HCT116 (cell line): ENCODE data around the gene WNK2. TPM values are rescaled to one million over a fixed set of nuclear protein-coding genes. Genes with fewer than 3 reads are reported as not detected.

Experiments
- ATAC-seq: fragments of 200-7000 bp; cut with Tn5 transposase; 2 replicates; pipeline ENCODE4 v1.9.1; 2020; ENCODE audit warnings: mild to moderate bottlenecking, moderate library complexity
- BruUV-seq: library from RNA; stranded (reverse); fragments of 400-500 nt; replicated peaks from 2 replicates; lab custom pipeline; 2021; lab: Mats Ljungman, UMichigan
- CTCF ChIA-PET: fragments of 300-600 bp; sonication (Branson Sonifier 250); formaldehyde crosslinking; loops from one replicate; lab custom pipeline; 2021; ENCODE audit warnings: antibody characterized with exemption; lab: Charles Lee
- POLR2A ChIA-PET: fragments of 300-600, 350-600 bp; sonication (Branson Sonifier 250); formaldehyde crosslinking; loops from one replicate; lab custom pipeline; 2021; ENCODE audit warnings: antibody characterized with exemption; lab: Charles Lee
- RAD21 ChIA-PET, 2 experiments: fragments of 300-600 bp; sonication (Branson Sonifier 250); formaldehyde crosslinking; loops; one replicate each; lab custom pipeline; 2023; ENCODE audit warnings: low total read pairs in 2 of 2; ENCODE audit not compliant: uncharacterized antibody in 2 of 2, unreplicated experiment in 2 of 2, low non-redundant PET in 1 of 2; lab: Charles Lee
- DNase-seq: peaks from one replicate; pipeline ENCODE4 v3.0.0-alpha.2; 2010; ENCODE audit warnings: low read depth, low spot score
- H2AFZ ChIP-seq: fragments of 200-600 bp; shearing (Covaris generic), sonication (generic); 2 replicates; pipeline ENCODE4 v1.6.1; 2017; ENCODE audit warnings: low read depth, mixed run types, mixed read lengths, antibody characterized with exemption, low read length; ENCODE audit not compliant: poor library complexity, severe bottlenecking
- H3K27ac ChIP-seq: 2 replicates; pipeline ENCODE4 v1.5.1; 2012; ENCODE audit warnings: low read depth, low read length
- H3K27me3 ChIP-seq: fragments of 200-600 bp; sonication (generic); 2 replicates; pipeline ENCODE4 v1.6.1; 2016; ENCODE audit warnings: mixed run types, low read length, mixed read lengths; ENCODE audit not compliant: insufficient read depth
- H3K36me3 ChIP-seq, 2 experiments: fragments of 200-500 bp in 1 of 2; fragments of 200-600 bp in 1 of 2; sonication (Bioruptor generic) in 1 of 2; sonication (generic) in 1 of 2; 2 replicates each; pipeline versions ENCODE4 v1.5.1 to v1.6.1; 2014 to 2016; ENCODE audit warnings: low read length in 2 of 2, inconsistent platforms in 1 of 2, mixed read lengths in 1 of 2, mixed run types in 1 of 2; ENCODE audit not compliant: insufficient read depth in 2 of 2, control insufficient read depth in 1 of 2
- H3K4me1 ChIP-seq, 2 experiments: fragments of 200-600 bp in 1 of 2; sonication (generic) in 1 of 2; 2 replicates each; pipeline versions ENCODE4 v1.5.1 to v1.6.1; 2012 to 2017; ENCODE audit warnings: low read length in 2 of 2, inconsistent platforms in 1 of 2, mild to moderate bottlenecking in 1 of 2, mixed read lengths in 1 of 2, mixed run types in 1 of 2, moderate library complexity in 1 of 2; ENCODE audit not compliant: insufficient read depth in 2 of 2, control insufficient read depth in 1 of 2
- H3K4me2 ChIP-seq: fragments of 200-600 bp; sonication (generic); 2 replicates; pipeline ENCODE4 v1.6.1; 2017; ENCODE audit warnings: mixed run types, low read length, mixed read lengths
- H3K4me3 ChIP-seq, 2 experiments: fragments of 200-600 bp in 1 of 2; sonication (generic) in 1 of 2; replicated peaks in 1 of 2; 2 replicates each; pipeline ENCODE4 v1.5.1; 2011 to 2016; ENCODE audit warnings: low read length in 2 of 2, control low read depth in 1 of 2, low read depth in 1 of 2, mild to moderate bottlenecking in 1 of 2, mixed read lengths in 1 of 2, mixed run types in 1 of 2
- H3K79me2 ChIP-seq: fragments of 200-600 bp; sonication (generic); 2 replicates; pipeline ENCODE4 v1.6.1; 2017; ENCODE audit warnings: mild to moderate bottlenecking, mixed run types, low read length, moderate library complexity, mixed read lengths; ENCODE audit not compliant: insufficient read depth
- H3K9ac ChIP-seq: fragments of 200-600 bp; sonication (generic); 2 replicates; pipeline ENCODE4 v1.6.1; 2016; ENCODE audit warnings: low read length, mixed read lengths
- H3K9me2 ChIP-seq: fragments of 200-600 bp; sonication (generic), shearing (Covaris generic); 2 replicates; pipeline ENCODE4 v1.6.1; 2017; ENCODE audit warnings: mixed run types, mild to moderate bottlenecking, moderate library complexity; ENCODE audit not compliant: insufficient read depth
- H3K9me3 ChIP-seq, 2 experiments: fragments of 200-500 bp in 1 of 2; fragments of 200-600 bp in 1 of 2; sonication (Bioruptor generic) in 1 of 2; sonication (generic) in 1 of 2; 2 replicates each; pipeline ENCODE4 v1.6.1; 2014 to 2017; ENCODE audit warnings: low read length in 2 of 2, mixed read lengths in 2 of 2, inconsistent platforms in 1 of 2, low read depth in 1 of 2, mild to moderate bottlenecking in 1 of 2, mixed run types in 1 of 2, moderate library complexity in 1 of 2; ENCODE audit not compliant: control insufficient read depth in 1 of 2, insufficient read depth in 1 of 2
- H4K20me1 ChIP-seq: fragments of 200-600 bp; sonication (generic), shearing (Covaris generic); 2 replicates; pipeline ENCODE4 v1.6.1; 2017; ENCODE audit warnings: mixed run types, mild to moderate bottlenecking, moderate library complexity; ENCODE audit not compliant: insufficient read depth
- CTCF ChIP-seq, 3 experiments: fragments of 200-600 bp in 1 of 3; sonication (generic) in 1 of 3; IDR thresholded peaks in 2 of 3; conservative IDR thresholded peaks in 1 of 3; 2 replicates each; pipeline ENCODE4 v1.5.1; 2012 to 2017; ENCODE audit warnings: low read depth in 2 of 3, low read length in 2 of 3, antibody characterized with exemption in 1 of 3, borderline replicate concordance in 1 of 3, control low read depth in 1 of 3, mild to moderate bottlenecking in 1 of 3, mixed read lengths in 1 of 3, mixed run types in 1 of 3, moderate library complexity in 1 of 3; ENCODE audit not compliant: insufficient read depth in 1 of 3
- EGR1 ChIP-seq: IDR thresholded peaks from 2 replicates; pipeline ENCODE4 v1.6.1; 2012; ENCODE audit warnings: low read depth
- FOSL1 ChIP-seq: IDR thresholded peaks from 2 replicates; pipeline ENCODE4 v1.6.1; 2012; ENCODE audit warnings: low read depth
- JUND ChIP-seq: IDR thresholded peaks from 2 replicates; pipeline ENCODE4 v1.6.1; 2012
- POLR2AphosphoS5 ChIP-seq: IDR thresholded peaks from 2 replicates; pipeline ENCODE4 v1.6.1; 2011; ENCODE audit warnings: mild to moderate bottlenecking, low read depth, low read length, moderate library complexity
- SIN3A ChIP-seq: IDR thresholded peaks from 2 replicates; pipeline ENCODE4 v1.6.1; 2012; ENCODE audit warnings: low read depth
- SP1 ChIP-seq: IDR thresholded peaks from 2 replicates; pipeline ENCODE4 v1.6.1; 2012; ENCODE audit warnings: low read depth
- SRF ChIP-seq: IDR thresholded peaks from 2 replicates; pipeline ENCODE4 v1.6.1; 2012; ENCODE audit warnings: low read depth
- YY1 ChIP-seq: IDR thresholded peaks from 2 replicates; pipeline ENCODE4 v1.6.1; 2011; ENCODE audit warnings: low read length, low read depth, moderate library complexity, mild to moderate bottlenecking; ENCODE audit not compliant: insufficient replicate concordance; ENCODE audit errors: extremely low read depth
- ZFX ChIP-seq: fragments of 450-650 bp; IDR thresholded peaks from 2 replicates; pipeline ENCODE4 v1.6.1; 2017
- ZNF274 ChIP-seq: fragments of 200-500 bp; sonication (Bioruptor generic); IDR thresholded peaks from 2 replicates; pipeline ENCODE4 v1.6.1; 2014; ENCODE audit warnings: mild to moderate bottlenecking, low read depth, low read length, inconsistent platforms
- intact Hi-C: fragments of 100-400 bp; cut with micrococcal nuclease; formaldehyde crosslinking; loops from 2 replicates; pipeline ENCODE4 v1.10.0; 2022
- total RNA-seq: library from RNA; stranded (reverse); gene quantifications from one replicate; pipeline ENCODE4 v1.2.1, GENCODE V29; 2021; ENCODE audit not compliant: unreplicated experiment
- TF ChIP-seq, protein P1 (sequence below): IDR thresholded peaks from 2 replicates; pipeline ENCODE4 v1.6.1; 2011; ENCODE audit warnings: mild to moderate bottlenecking, low read length, moderate library complexity; ENCODE audit not compliant: insufficient replicate concordance; ENCODE audit errors: extremely low read depth
- TF ChIP-seq, protein P2 (sequence below): IDR thresholded peaks from 2 replicates; pipeline ENCODE4 v1.6.1; 2012; ENCODE audit warnings: low read depth

The WNK2 gene
- total RNA-seq, 1 experiment from 2014 or later, result 24.4 TPM

DNA sequence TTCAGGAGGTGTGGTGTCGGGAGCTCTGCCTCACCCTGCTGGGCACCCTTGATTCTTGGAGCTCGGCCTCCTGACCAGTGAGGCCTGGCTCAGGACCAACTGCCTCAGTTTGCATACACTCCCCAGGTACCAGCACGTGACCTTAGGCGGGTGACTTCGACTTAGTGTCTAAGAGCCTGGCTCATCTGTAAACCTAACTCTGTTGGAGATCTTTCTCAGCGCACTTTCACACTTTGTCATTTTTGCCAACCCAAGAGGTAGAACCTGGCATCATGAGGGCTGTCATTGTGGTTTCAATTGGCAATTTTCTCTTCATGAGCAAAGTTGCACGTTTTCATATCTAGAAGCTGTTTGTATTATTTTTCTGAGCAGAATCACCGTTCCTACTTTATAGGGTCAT, 13.4 kb upstream of the WNK2 start (continued):
- TF ChIP-seq, protein P1, sequence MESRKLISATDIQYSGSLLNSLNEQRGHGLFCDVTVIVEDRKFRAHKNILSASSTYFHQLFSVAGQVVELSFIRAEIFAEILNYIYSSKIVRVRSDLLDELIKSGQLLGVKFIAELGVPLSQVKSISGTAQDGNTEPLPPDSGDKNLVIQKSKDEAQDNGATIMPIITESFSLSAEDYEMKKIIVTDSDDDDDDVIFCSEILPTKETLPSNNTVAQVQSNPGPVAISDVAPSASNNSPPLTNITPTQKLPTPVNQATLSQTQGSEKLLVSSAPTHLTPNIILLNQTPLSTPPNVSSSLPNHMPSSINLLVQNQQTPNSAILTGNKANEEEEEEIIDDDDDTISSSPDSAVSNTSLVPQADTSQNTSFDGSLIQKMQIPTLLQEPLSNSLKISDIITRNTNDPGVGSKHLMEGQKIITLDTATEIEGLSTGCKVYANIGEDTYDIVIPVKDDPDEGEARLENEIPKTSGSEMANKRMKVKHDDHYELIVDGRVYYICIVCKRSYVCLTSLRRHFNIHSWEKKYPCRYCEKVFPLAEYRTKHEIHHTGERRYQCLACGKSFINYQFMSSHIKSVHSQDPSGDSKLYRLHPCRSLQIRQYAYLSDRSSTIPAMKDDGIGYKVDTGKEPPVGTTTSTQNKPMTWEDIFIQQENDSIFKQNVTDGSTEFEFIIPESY, result no peak
- TF ChIP-seq SRF (no peak), ZFX (no peak)

GRCh38 chr9:93171261-93171990, 12.5 kb upstream of the WNK2 start:
- Histone ChIP-seq H3K9ac (no peak overlapping the region), H3K79me2 (no peaks in the 10 kb centered on the region), H4K20me1 (no peaks in the 10 kb centered on the region), H3K9me3 (no peaks in the 10 kb centered on the region), H3K4me2 (no peak overlapping the region), H3K4me1 (peaks cover 0 to 4% of the 10 kb centered on the region in 2 experiments; a peak in 1 of 4 replicates), H2AFZ (no peak overlapping the region)
- RAD21 ChIA-PET, result no interaction called here
- intact Hi-C loops, result no loop called here
- TF ChIP-seq, protein P2, sequence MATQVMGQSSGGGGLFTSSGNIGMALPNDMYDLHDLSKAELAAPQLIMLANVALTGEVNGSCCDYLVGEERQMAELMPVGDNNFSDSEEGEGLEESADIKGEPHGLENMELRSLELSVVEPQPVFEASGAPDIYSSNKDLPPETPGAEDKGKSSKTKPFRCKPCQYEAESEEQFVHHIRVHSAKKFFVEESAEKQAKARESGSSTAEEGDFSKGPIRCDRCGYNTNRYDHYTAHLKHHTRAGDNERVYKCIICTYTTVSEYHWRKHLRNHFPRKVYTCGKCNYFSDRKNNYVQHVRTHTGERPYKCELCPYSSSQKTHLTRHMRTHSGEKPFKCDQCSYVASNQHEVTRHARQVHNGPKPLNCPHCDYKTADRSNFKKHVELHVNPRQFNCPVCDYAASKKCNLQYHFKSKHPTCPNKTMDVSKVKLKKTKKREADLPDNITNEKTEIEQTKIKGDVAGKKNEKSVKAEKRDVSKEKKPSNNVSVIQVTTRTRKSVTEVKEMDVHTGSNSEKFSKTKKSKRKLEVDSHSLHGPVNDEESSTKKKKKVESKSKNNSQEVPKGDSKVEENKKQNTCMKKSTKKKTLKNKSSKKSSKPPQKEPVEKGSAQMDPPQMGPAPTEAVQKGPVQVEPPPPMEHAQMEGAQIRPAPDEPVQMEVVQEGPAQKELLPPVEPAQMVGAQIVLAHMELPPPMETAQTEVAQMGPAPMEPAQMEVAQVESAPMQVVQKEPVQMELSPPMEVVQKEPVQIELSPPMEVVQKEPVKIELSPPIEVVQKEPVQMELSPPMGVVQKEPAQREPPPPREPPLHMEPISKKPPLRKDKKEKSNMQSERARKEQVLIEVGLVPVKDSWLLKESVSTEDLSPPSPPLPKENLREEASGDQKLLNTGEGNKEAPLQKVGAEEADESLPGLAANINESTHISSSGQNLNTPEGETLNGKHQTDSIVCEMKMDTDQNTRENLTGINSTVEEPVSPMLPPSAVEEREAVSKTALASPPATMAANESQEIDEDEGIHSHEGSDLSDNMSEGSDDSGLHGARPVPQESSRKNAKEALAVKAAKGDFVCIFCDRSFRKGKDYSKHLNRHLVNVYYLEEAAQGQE, result no peak
- TF ChIP-seq, protein P1, result no peak
- TF ChIP-seq POLR2AphosphoS5 (no peak), SIN3A (no peak), EGR1 (no peak), YY1 (no peak), JUND (no peak), CTCF (IDR thresholded peaks at IDR 0.05 in 2 of 3, conservative IDR thresholded peaks at IDR 0.05 in 1 of 3; ENCODE audit: borderline replicate concordance in 1 of 3, insufficient read depth in 1 of 3, low read depth in 2 of 3, low read length in 2 of 3) (no peak), FOSL1 (no peak), SP1 (no peak), SRF (no peak), ZNF274 (no peak), ZFX (no peak)
- TF ChIP-seq, all 23 proteins: peak for 0
- Histone ChIP-seq H3K36me3 (no peaks in the 10 kb centered on the region), H3K27ac (no peak overlapping the region), H3K9me2 (no peaks in the 10 kb centered on the region), H3K27me3 (no peaks in the 10 kb centered on the region), H3K4me3 (no peak overlapping the region)
- BruUV-seq, result no TSS peak
- ChIA-PET POLR2A (no interaction called here), CTCF (no interaction called here)
- DNase-seq (no peak), ATAC-seq (no peak)
